Measurements from ENCODE around the gene TNFSF13B.

The TNFSF13B gene

GRCh38 chr13:108350579-108350978, 81.1 kb downstream of the TNFSF13B start:
- no peak for DNase-seq

GRCh38 chr13:108352599-108352998, 83.1 kb downstream of the TNFSF13B start:
- no peak for DNase-seq

- DNase-seq: no peak
These were observed 87.7 kb downstream of the TNFSF13B start for GRCh38 chr13:108357228-108357627.
